ENCODE data around the gene MBOAT1.

GRCh38 chr6:20213271-20213798 lies 1.1 kb upstream of the MBOAT1 start:
- TF ChIP-seq JUN (CRISPR knock-in tag; IDR thresholded peaks at IDR 0.05), result no peak
- TF ChIP-seq IKZF1 (IDR thresholded peaks at IDR 0.05), result no peak
- TF ChIP-seq MAFG (CRISPR knock-in tag; IDR thresholded peaks at IDR 0.05), result no peak
- TF ChIP-seq NR3C1 (CRISPR knock-in tag; IDR thresholded peaks at IDR 0.05), result no peak
- TF ChIP-seq ZNF138 (CRISPR knock-in tag; IDR thresholded peaks at IDR 0.05; ENCODE audit: low read depth), result no peak
- no peak for TF ChIP-seq POLR2AphosphoS5 (IDR thresholded peaks at IDR 0.05; ENCODE audit: low read depth, low read length)
- TF ChIP-seq RNF2 (conservative IDR thresholded peaks at IDR 0.05; ENCODE audit: low read depth), result no peak
- no peak for TF ChIP-seq CSRNP1 (CRISPR knock-in tag; IDR thresholded peaks at IDR 0.05)
- no peak for TF ChIP-seq MAX (IDR thresholded peaks at IDR 0.05)
- TF ChIP-seq CTCF (CRISPR knock-in tag; IDR thresholded peaks at IDR 0.05), result no peak

Data from HepG2 (cell line).